Activated naive CD8-positive, alpha-beta T cell treated with anti-CD3 and anti-CD28 coated beads, Interleukin-2, amount 50 U/mL, for 16 hours (primary cell): ENCODE data around the gene PXMP4.
"Not testable (repeated sequence)": the region's sequence is repeated elsewhere in the genome, so short reads cannot be mapped to it uniquely, and the experiment has no call there.

Experiments used
- DNase-seq: peaks from one replicate; pipeline ENCODE4 v3.0.0-alpha.2; 2020; ENCODE audit warnings: low read depth, low spot score

The PXMP4 gene

GRCh38 chr20:33703498-33704137, 16.5 kb downstream of the PXMP4 start:
- DNase-seq, result no peak

GRCh38 chr20:33702861-33703260, 17.2 kb downstream of the PXMP4 start:
- DNase-seq, result no peak

- no peak for DNase-seq
Observed at GRCh38 chr20:33701629-33702450, 18.3 kb downstream of the PXMP4 start.

GRCh38 chr20:33700696-33701441, 19.2 kb downstream of the PXMP4 start:
- not testable (repeated sequence) for DNase-seq

- DNase-seq, result not testable (repeated sequence)
Observed at GRCh38 chr20:33698966-33699365, 21.1 kb downstream of the PXMP4 start.

GRCh38 chr20:33697129-33697528, 23.0 kb downstream of the PXMP4 start:
- no peak for DNase-seq

GRCh38 chr20:33696448-33696847, 23.7 kb downstream of the PXMP4 start:
- no peak for DNase-seq

GRCh38 chr20:33694639-33695012, 25.5 kb downstream of the PXMP4 start:
- DNase-seq, result no peak

- no peak for DNase-seq
Observed at GRCh38 chr20:33693741-33694638, 26.1 kb downstream of the PXMP4 start.

GRCh38 chr20:33693289-33693688, 26.8 kb downstream of the PXMP4 start:
- DNase-seq, result no peak

GRCh38 chr20:33689973-33690372, 30.1 kb downstream of the PXMP4 start:
- DNase-seq, result no peak

GRCh38 chr20:33689493-33689892, 30.6 kb downstream of the PXMP4 start:
- DNase-seq, result no peak

GRCh38 chr20:33688938-33689424, 31.1 kb downstream of the PXMP4 start:
- no peak for DNase-seq

GRCh38 chr20:33687993-33688937, 31.8 kb downstream of the PXMP4 start:
- no peak for DNase-seq

GRCh38 chr20:33687370-33687915, 32.7 kb downstream of the PXMP4 start:
- no peak for DNase-seq

- DNase-seq, result no peak
Observed at GRCh38 chr20:33686984-33687366, 33.1 kb downstream of the PXMP4 start.

- peak; percentile 87 for DNase-seq
Observed at GRCh38 chr20:33686100-33686983, 33.8 kb downstream of the PXMP4 start, which contains the start of gene E2F1. Gene E2F1 (minus strand): TSS chr20:33686385. CDS start chr20:33686264, 121 bp downstream.

GRCh38 chr20:33685328-33686099, 34.6 kb downstream of the PXMP4 start:
- peak; percentile 29 for DNase-seq
